PFSK-1 (cell line): Measurements from ENCODE around the gene SIN3A.

Experiments used
- POLR2AphosphoS5 ChIP-seq: IDR thresholded peaks from 2 replicates; pipeline ENCODE4 v1.6.1; 2012; ENCODE audit warnings: low read depth, mild to moderate bottlenecking, control low read depth, low read length, moderate library complexity
- SIN3A ChIP-seq: IDR thresholded peaks from 2 replicates; pipeline ENCODE4 v1.6.1; 2012; ENCODE audit warnings: mild to moderate bottlenecking, low read length, moderate library complexity, borderline replicate concordance; ENCODE audit not compliant: insufficient read depth

DNA sequence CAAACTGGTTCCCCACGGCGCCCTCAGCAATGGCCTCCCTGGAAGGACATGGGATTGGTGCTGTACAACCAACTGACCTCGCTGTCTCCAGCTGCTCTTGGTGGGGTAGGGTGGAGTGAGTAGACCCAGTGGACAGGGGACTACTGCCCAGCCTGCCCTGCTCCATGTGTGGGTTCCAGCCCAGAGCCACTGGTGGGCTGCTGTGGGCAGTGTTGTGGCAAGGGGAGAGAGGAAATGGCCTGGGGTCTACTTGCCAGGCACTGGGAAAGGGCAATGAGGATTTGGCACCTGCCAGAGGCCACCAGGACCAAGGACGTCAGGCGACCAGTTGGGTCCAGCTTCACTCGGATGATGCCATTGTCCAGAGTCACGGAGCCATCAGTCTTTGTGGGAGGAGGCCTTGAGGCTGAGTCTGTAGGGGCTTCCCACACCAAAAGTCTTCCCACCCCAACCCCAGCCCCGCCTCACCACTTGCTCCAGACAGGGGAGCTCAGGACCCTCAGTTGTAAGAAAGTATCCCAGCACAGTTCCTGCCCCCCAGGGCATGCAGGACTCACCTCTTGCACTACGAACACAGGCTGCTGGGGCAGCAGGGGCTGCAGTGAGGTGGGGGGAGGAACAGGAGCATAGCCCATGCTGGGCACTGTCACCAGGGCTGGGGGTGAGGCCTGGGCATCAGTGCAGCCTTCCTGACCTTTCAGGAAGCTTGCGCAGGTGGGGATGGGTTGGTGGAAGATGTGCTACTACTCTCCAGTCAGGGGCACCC lies 92.5 kb downstream of the SIN3A start:
- no peak for TF ChIP-seq SIN3A
- TF ChIP-seq POLR2AphosphoS5 = no peak
